Liver (tissue), 9 donors: ENCODE measurements around the gene PIP4K2A. TPM values are rescaled to one million over a fixed set of nuclear protein-coding genes. Genes with fewer than 3 reads are reported as not detected.

Experiments
- DNase-seq: peaks from one replicate; pipeline ENCODE4 v3.0.0-alpha.2; 2017; ENCODE audit warnings: low spot score
- H3K27ac ChIP-seq, 2 donors: one replicate each; pipeline ENCODE4 v1.7.0; 2013; ENCODE audit warnings: inconsistent platforms in 2 of 2, low read length in 2 of 2, control low read depth in 1 of 2, low read depth in 1 of 2, mild to moderate bottlenecking in 1 of 2
- H3K27me3 ChIP-seq, 4 donors: one replicate each; pipeline versions ENCODE4 v1.6.1 to v1.7.0; 2013; ENCODE audit warnings: low read length in 3 of 4, inconsistent platforms in 1 of 4, mild to moderate bottlenecking in 1 of 4, moderate library complexity in 1 of 4; ENCODE audit not compliant: control insufficient read depth in 4 of 4, insufficient read depth in 4 of 4
- H3K36me3 ChIP-seq, 4 donors: one replicate each; pipeline versions ENCODE4 v1.6.1 to v1.7.0; 2013; ENCODE audit warnings: low read length in 3 of 4, mild to moderate bottlenecking in 3 of 4, low read depth in 1 of 4, moderate library complexity in 1 of 4; ENCODE audit not compliant: control insufficient read depth in 4 of 4, insufficient read depth in 3 of 4
- H3K4me1 ChIP-seq, 4 donors: one replicate each; pipeline versions ENCODE4 v1.6.1 to v1.7.0; 2013; ENCODE audit warnings: low read length in 3 of 4, mild to moderate bottlenecking in 3 of 4, moderate library complexity in 1 of 4; ENCODE audit not compliant: control insufficient read depth in 4 of 4, insufficient read depth in 4 of 4
- H3K4me3 ChIP-seq, 3 donors: one replicate each; pipeline versions ENCODE4 v1.6.1 to v1.7.0; 2013; ENCODE audit warnings: low read length in 3 of 3, control low read depth in 1 of 3, low read depth in 1 of 3, mild to moderate bottlenecking in 1 of 3
- H3K9ac ChIP-seq, 2 donors: one replicate each; pipeline ENCODE4 v1.7.0; 2013; ENCODE audit warnings: low read length in 2 of 2, mild to moderate bottlenecking in 2 of 2, moderate library complexity in 2 of 2, control low read depth in 1 of 2, low read depth in 1 of 2
- H3K9me3 ChIP-seq, 4 donors: one replicate each; pipeline versions ENCODE4 v1.6.1 to v1.7.0; 2013; ENCODE audit warnings: low read length in 3 of 4; ENCODE audit not compliant: control insufficient read depth in 4 of 4
- ATF3 ChIP-seq: IDR thresholded peaks from 2 replicates; pipeline ENCODE4 v1.6.1; 2016; ENCODE audit warnings: antibody characterized with exemption
- CTCF ChIP-seq: fragments of 150-350 bp; IDR thresholded peaks from 2 replicates; pipeline ENCODE4 v1.5.1; 2017; ENCODE audit warnings: improper control_type of control experiment, low read depth, low read length; ENCODE audit not compliant: missing input control
- FOXA1 ChIP-seq: IDR thresholded peaks from 2 replicates; pipeline ENCODE4 v1.6.1; 2016; ENCODE audit warnings: antibody characterized with exemption
- FOXA2 ChIP-seq: IDR thresholded peaks from 2 replicates; pipeline ENCODE4 v1.6.1; 2016; ENCODE audit warnings: antibody characterized with exemption
- GABPA ChIP-seq, 2 donors: IDR thresholded peaks in 1 of 2; conservative IDR thresholded peaks in 1 of 2; 2 replicates each; pipeline ENCODE4 v1.6.1; 2016; ENCODE audit warnings: antibody characterized with exemption in 2 of 2, mild to moderate bottlenecking in 1 of 2, moderate library complexity in 1 of 2
- HNF4A ChIP-seq, 2 donors: conservative IDR thresholded peaks; 2 replicates each; pipeline ENCODE4 v1.6.1; 2016; ENCODE audit warnings: antibody characterized with exemption in 2 of 2, mild to moderate bottlenecking in 2 of 2
- HNF4G ChIP-seq: IDR thresholded peaks from 2 replicates; pipeline ENCODE4 v1.6.1; 2016; ENCODE audit warnings: antibody characterized with exemption
- MAX ChIP-seq: IDR thresholded peaks from 2 replicates; pipeline ENCODE4 v1.6.1; 2016; ENCODE audit warnings: antibody characterized with exemption
- NR2F2 ChIP-seq: IDR thresholded peaks from 2 replicates; pipeline ENCODE4 v1.6.1; 2016; ENCODE audit warnings: antibody characterized with exemption
- RAD21 ChIP-seq, 2 donors: IDR thresholded peaks; 2 replicates each; pipeline ENCODE4 v1.6.1; 2016; ENCODE audit warnings: antibody characterized with exemption in 2 of 2, mild to moderate bottlenecking in 2 of 2
- SP1 ChIP-seq: IDR thresholded peaks from 2 replicates; pipeline ENCODE4 v1.6.1; 2018; ENCODE audit warnings: antibody characterized with exemption, mild to moderate bottlenecking
- TAF1 ChIP-seq: conservative IDR thresholded peaks from 2 replicates; pipeline ENCODE4 v1.6.1; 2016; ENCODE audit warnings: antibody characterized with exemption, mild to moderate bottlenecking
- YY1 ChIP-seq: IDR thresholded peaks from 2 replicates; pipeline ENCODE4 v1.6.1; 2016; ENCODE audit warnings: antibody characterized with exemption, mild to moderate bottlenecking
- ZBTB33 ChIP-seq: IDR thresholded peaks from 2 replicates; pipeline ENCODE4 v1.6.1; 2016; ENCODE audit warnings: antibody characterized with exemption
- WGBS: extraction: QIAGEN DNeasy Blood & Tissue Kit; methylation state at CpG from one replicate; pipeline ENCODE4 v1.1.7; 2013; 5-methylcytosine and 5-hydroxymethylcytosine counted together
- polyA plus RNA-seq, 2 donors: library from polyadenylated mRNA; stranded (reverse) in 1 of 2; unstranded in 1 of 2; fragments of 200-250 nt in 1 of 2; fragments of >200 nt in 1 of 2; fragmentation: Nextera tagmentation in 1 of 2; extraction: Ambion mirVana in 1 of 2; gene quantifications; one replicate each; pipeline versions ENCODE4 v1.2.1 to v1.2.3, GENCODE V29; 2013 to 2015
- total RNA-seq, 2 donors: library from RNA; depleted of rRNA; stranded (reverse); fragments of >200 nt; gene quantifications; one replicate each; pipeline ENCODE4 v1.2.3, GENCODE V29; 2014
- donor health status: healthy.
- donor health status: healthy.
- donor health status: healthy.
- donor health status: healthy.
- donor health status: healthy.

The PIP4K2A gene
- total and polyA plus RNA-seq, 4 donors: 6.4 to 53.7 (median 8.6) TPM

- no peak for DNase-seq
These were observed 12.7 kb upstream of the PIP4K2A start for GRCh38 chr10:22727112-22727511.

GRCh38 chr10:22724773-22725172 lies 10.4 kb upstream of the PIP4K2A start:
- Histone ChIP-seq H3K4me1 (no peaks in the 10 kb centered on the region), H3K9me3 (no peaks in the 10 kb centered on the region), H3K4me3 (no peak overlapping the region), H3K36me3 (no peaks in the 10 kb centered on the region), H3K9ac (no peak overlapping the region), H3K27me3 (no peaks in the 10 kb centered on the region), H3K27ac (no peak overlapping the region)
- DNase-seq: no peak
- TF ChIP-seq ATF3 (no peak), SP1 (no peak), HNF4A (conservative IDR thresholded peaks at IDR 0.05) (no peak), RAD21 (IDR thresholded peaks at IDR 0.05) (no peak), CTCF (no peak), MAX (no peak), NR2F2 (no peak), ZBTB33 (no peak)
- WGBS: 95% methylated on average over 3 of the region's 3 CpGs

More at GRCh38 chr10:22727112-22727511, 12.7 kb upstream of the PIP4K2A start:
- no peaks in the 10 kb centered on the region for H3K36me3 ChIP-seq
- no peaks in the 10 kb centered on the region for H3K9me3 ChIP-seq
- no peak for TF ChIP-seq CTCF
- TF ChIP-seq HNF4G: no peak
- TF ChIP-seq GABPA (IDR thresholded peaks at IDR 0.05 in 1 of 2, conservative IDR thresholded peaks at IDR 0.05 in 1 of 2): no peak
- no peak for TF ChIP-seq HNF4A (conservative IDR thresholded peaks at IDR 0.05)
- no peak for TF ChIP-seq TAF1
- TF ChIP-seq YY1: no peak
- no peak for TF ChIP-seq ATF3
- no peak for TF ChIP-seq SP1
- no peak for TF ChIP-seq FOXA2
- TF ChIP-seq ZBTB33: no peak
- TF ChIP-seq FOXA1: no peak
- H3K9ac ChIP-seq: no peak overlapping the region
- H3K27ac ChIP-seq: no peak overlapping the region
- H3K4me1 ChIP-seq: no peaks in the 10 kb centered on the region
- no peak overlapping the region for H3K4me3 ChIP-seq
- WGBS: 55% methylated on average over 2 of the region's 2 CpGs
- no peaks in the 10 kb centered on the region for H3K27me3 ChIP-seq
